SK-N-SH treated with all-trans-retinoic acid at 6 μM for 48 hours (cell line): ENCODE measurements around the gene WDFY2.

Source experiments
- ATAC-seq: fragments of 200-7000 bp; cut with Tn5 transposase; 3 replicates; pipeline ENCODE4 v1.9.1; 2020; ENCODE audit warnings: mild to moderate bottlenecking, moderate library complexity
- ARNTL ChIP-seq: fragments of 450-650 bp; formaldehyde crosslinking; IDR thresholded peaks from 2 replicates; pipeline ENCODE4 v1.5.0; 2020; ENCODE audit warnings: low read depth, mild to moderate bottlenecking, moderate library complexity, borderline replicate concordance
- BACH2 ChIP-seq: fragments of 250-450 bp; sonication (Bioruptor Pico); IDR thresholded peaks from 2 replicates; pipeline ENCODE4 v1.9.0; 2021; ENCODE audit warnings: mild to moderate bottlenecking, borderline replicate concordance
- CSDC2 ChIP-seq: fragments of 250-450 bp; sonication (Bioruptor Pico); IDR thresholded peaks from 2 replicates; pipeline ENCODE4 v1.5.0; 2020; ENCODE audit warnings: mild to moderate bottlenecking, moderate library complexity
- ESRRG ChIP-seq: fragments of 250-450 bp; sonication (Bioruptor Pico); IDR thresholded peaks from 2 replicates; pipeline ENCODE4 v1.6.1; 2021; ENCODE audit warnings: mild to moderate bottlenecking
- GLIS3 ChIP-seq: fragments of 250-450 bp; sonication (Bioruptor Pico); IDR thresholded peaks from 2 replicates; pipeline ENCODE4 v1.5.0; 2020; ENCODE audit warnings: mild to moderate bottlenecking, moderate library complexity
- ISL1 ChIP-seq: fragments of 250-450 bp; sonication (Bioruptor Pico); IDR thresholded peaks from 2 replicates; pipeline ENCODE4 v2.1.2; 2022; ENCODE audit warnings: mild to moderate bottlenecking, moderate library complexity
- OSR1 ChIP-seq: fragments of 250-450 bp; sonication (Bioruptor Pico); IDR thresholded peaks from 2 replicates; pipeline ENCODE4 v1.8.0; 2022; ENCODE audit warnings: moderate library complexity, mild to moderate bottlenecking, inconsistent platforms
- PPARA ChIP-seq: fragments of 250-450 bp; sonication (Bioruptor Pico); IDR thresholded peaks from 2 replicates; pipeline ENCODE4 v1.5.0; 2020; ENCODE audit warnings: mild to moderate bottlenecking, borderline replicate concordance
- RARB ChIP-seq: fragments of 250-450 bp; sonication (Bioruptor Pico); IDR thresholded peaks from 2 replicates; pipeline ENCODE4 v1.8.0; 2021; ENCODE audit warnings: mild to moderate bottlenecking, moderate library complexity
- SNAI2 ChIP-seq: fragments of 250-450 bp; sonication (Bioruptor Pico); IDR thresholded peaks from 2 replicates; pipeline ENCODE4 v1.5.0; 2020; ENCODE audit warnings: mild to moderate bottlenecking, moderate library complexity
- TCF4 ChIP-seq: fragments of 250-450 bp; sonication (Bioruptor Pico); IDR thresholded peaks from 2 replicates; pipeline ENCODE4 v1.8.0; 2021; ENCODE audit warnings: mild to moderate bottlenecking, moderate library complexity, borderline replicate concordance
- TOX ChIP-seq: fragments of 250-450 bp; sonication (Bioruptor Pico); IDR thresholded peaks from 2 replicates; pipeline ENCODE4 v1.8.0; 2021; ENCODE audit warnings: mild to moderate bottlenecking, moderate library complexity, borderline replicate concordance
- ZC3H10 ChIP-seq: fragments of 250-450 bp; sonication (Bioruptor Pico); IDR thresholded peaks from 2 replicates; pipeline ENCODE4 v1.5.1; 2021; ENCODE audit warnings: mild to moderate bottlenecking, moderate library complexity
- ZFP3 ChIP-seq: fragments of 250-450 bp; sonication (Bioruptor Pico); IDR thresholded peaks from 2 replicates; pipeline ENCODE4 v1.5.0; 2020; ENCODE audit warnings: mild to moderate bottlenecking, moderate library complexity
- ZFP30 ChIP-seq: fragments of 450-650 bp; formaldehyde crosslinking; IDR thresholded peaks from 2 replicates; pipeline ENCODE4 v1.5.0; 2022; ENCODE audit warnings: mild to moderate bottlenecking, moderate library complexity
- ZNF565 ChIP-seq: fragments of 450-650 bp; formaldehyde crosslinking; conservative IDR thresholded peaks from 2 replicates; pipeline ENCODE4 v1.5.0; 2020; ENCODE audit warnings: low read depth, mild to moderate bottlenecking, moderate library complexity
- ZNF70 ChIP-seq: fragments of 450-650 bp; formaldehyde crosslinking; IDR thresholded peaks from 2 replicates; pipeline ENCODE4 v1.5.0; 2020; ENCODE audit warnings: mild to moderate bottlenecking, moderate library complexity
- ZNF8 ChIP-seq: fragments of 450-650 bp; formaldehyde crosslinking; IDR thresholded peaks from 2 replicates; pipeline ENCODE4 v1.5.0; 2020; ENCODE audit warnings: mild to moderate bottlenecking, moderate library complexity
- TF ChIP-seq, protein P1 (sequence below): fragments of 250-450 bp; sonication (Bioruptor Pico); IDR thresholded peaks from 2 replicates; pipeline ENCODE4 v1.8.0; 2020; ENCODE audit warnings: mild to moderate bottlenecking, moderate library complexity, borderline replicate concordance
- TF ChIP-seq, protein P2 (sequence below): fragments of 250-450 bp; sonication (Bioruptor Pico); IDR thresholded peaks from 2 replicates; pipeline ENCODE4 v1.5.0; 2020; ENCODE audit warnings: mild to moderate bottlenecking, moderate library complexity
- TF ChIP-seq, protein P3 (sequence below): fragments of 250-450 bp; sonication (Bioruptor Pico); IDR thresholded peaks from 2 replicates; pipeline ENCODE4 v1.5.1; 2020; ENCODE audit warnings: low read depth, mild to moderate bottlenecking, moderate library complexity
- TF ChIP-seq, protein P4 (sequence below): fragments of 250-450 bp; sonication (Bioruptor Pico); IDR thresholded peaks from 2 replicates; pipeline ENCODE4 v1.5.1; 2021; ENCODE audit warnings: mild to moderate bottlenecking, moderate library complexity

Gene WDFY2

DNA sequence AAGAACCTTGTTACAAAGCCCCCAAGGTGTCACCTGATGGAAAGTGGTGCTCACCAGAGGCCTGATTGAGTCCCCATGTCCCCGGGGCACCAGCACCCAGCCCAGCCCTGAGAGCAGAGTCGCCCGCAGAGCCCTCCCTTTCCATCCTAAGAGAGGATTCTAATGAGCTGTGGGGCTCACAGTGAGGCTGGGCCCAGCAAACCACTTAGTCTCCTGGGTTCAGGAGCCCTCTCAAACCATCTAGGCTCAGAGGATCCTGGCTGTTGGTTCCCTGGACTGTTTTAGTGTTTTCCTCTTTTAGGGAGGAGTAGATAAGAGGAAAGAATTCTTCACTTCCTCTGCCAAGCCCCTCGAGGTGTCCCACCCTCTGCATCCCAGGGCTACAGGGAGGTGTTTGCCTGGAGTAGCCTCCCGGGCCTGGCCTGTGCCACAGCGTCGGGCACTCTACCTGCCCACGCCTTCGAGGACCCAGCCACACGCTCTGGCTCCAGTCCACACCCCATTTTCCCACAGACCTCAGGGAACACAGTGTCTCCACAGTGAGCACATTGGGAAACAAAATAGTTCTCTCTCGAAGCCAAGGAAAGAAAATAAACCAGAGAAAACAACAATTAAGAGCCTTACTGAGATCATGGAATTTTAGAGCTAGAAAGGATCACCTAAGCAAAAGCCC is 185.3 kb downstream of the WDFY2 start:
- TF ChIP-seq ZFP3 (CRISPR knock-in tag) (no peak), TCF4 (CRISPR knock-in tag) (no peak), GLIS3 (CRISPR knock-in tag) (no peak), ESRRG (no peak), BACH2 (CRISPR knock-in tag) (no peak), CSDC2 (CRISPR knock-in tag) (no peak), TOX (no peak), ARNTL (no peak), ZC3H10 (CRISPR knock-in tag) (no peak), ZNF8 (CRISPR knock-in tag) (no peak), ZNF565 (no peak), ZNF70 (CRISPR knock-in tag) (no peak), OSR1 (CRISPR knock-in tag) (no peak)
- TF ChIP-seq, protein P1, sequence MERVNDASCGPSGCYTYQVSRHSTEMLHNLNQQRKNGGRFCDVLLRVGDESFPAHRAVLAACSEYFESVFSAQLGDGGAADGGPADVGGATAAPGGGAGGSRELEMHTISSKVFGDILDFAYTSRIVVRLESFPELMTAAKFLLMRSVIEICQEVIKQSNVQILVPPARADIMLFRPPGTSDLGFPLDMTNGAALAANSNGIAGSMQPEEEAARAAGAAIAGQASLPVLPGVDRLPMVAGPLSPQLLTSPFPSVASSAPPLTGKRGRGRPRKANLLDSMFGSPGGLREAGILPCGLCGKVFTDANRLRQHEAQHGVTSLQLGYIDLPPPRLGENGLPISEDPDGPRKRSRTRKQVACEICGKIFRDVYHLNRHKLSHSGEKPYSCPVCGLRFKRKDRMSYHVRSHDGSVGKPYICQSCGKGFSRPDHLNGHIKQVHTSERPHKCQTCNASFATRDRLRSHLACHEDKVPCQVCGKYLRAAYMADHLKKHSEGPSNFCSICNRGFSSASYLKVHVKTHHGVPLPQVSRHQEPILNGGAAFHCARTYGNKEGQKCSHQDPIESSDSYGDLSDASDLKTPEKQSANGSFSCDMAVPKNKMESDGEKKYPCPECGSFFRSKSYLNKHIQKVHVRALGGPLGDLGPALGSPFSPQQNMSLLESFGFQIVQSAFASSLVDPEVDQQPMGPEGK (CRISPR knock-in tag) = no peak
- TF ChIP-seq, protein P2, sequence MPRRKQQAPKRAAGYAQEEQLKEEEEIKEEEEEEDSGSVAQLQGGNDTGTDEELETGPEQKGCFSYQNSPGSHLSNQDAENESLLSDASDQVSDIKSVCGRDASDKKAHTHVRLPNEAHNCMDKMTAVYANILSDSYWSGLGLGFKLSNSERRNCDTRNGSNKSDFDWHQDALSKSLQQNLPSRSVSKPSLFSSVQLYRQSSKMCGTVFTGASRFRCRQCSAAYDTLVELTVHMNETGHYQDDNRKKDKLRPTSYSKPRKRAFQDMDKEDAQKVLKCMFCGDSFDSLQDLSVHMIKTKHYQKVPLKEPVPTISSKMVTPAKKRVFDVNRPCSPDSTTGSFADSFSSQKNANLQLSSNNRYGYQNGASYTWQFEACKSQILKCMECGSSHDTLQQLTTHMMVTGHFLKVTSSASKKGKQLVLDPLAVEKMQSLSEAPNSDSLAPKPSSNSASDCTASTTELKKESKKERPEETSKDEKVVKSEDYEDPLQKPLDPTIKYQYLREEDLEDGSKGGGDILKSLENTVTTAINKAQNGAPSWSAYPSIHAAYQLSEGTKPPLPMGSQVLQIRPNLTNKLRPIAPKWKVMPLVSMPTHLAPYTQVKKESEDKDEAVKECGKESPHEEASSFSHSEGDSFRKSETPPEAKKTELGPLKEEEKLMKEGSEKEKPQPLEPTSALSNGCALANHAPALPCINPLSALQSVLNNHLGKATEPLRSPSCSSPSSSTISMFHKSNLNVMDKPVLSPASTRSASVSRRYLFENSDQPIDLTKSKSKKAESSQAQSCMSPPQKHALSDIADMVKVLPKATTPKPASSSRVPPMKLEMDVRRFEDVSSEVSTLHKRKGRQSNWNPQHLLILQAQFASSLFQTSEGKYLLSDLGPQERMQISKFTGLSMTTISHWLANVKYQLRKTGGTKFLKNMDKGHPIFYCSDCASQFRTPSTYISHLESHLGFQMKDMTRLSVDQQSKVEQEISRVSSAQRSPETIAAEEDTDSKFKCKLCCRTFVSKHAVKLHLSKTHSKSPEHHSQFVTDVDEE (CRISPR knock-in tag) = no peak
- TF ChIP-seq, protein P3, sequence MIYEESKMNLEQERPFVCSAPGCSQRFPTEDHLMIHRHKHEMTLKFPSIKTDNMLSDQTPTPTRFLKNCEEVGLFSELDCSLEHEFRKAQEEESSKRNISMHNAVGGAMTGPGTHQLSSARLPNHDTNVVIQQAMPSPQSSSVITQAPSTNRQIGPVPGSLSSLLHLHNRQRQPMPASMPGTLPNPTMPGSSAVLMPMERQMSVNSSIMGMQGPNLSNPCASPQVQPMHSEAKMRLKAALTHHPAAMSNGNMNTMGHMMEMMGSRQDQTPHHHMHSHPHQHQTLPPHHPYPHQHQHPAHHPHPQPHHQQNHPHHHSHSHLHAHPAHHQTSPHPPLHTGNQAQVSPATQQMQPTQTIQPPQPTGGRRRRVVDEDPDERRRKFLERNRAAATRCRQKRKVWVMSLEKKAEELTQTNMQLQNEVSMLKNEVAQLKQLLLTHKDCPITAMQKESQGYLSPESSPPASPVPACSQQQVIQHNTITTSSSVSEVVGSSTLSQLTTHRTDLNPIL (CRISPR knock-in tag) = no peak
- TF ChIP-seq, protein P4, sequence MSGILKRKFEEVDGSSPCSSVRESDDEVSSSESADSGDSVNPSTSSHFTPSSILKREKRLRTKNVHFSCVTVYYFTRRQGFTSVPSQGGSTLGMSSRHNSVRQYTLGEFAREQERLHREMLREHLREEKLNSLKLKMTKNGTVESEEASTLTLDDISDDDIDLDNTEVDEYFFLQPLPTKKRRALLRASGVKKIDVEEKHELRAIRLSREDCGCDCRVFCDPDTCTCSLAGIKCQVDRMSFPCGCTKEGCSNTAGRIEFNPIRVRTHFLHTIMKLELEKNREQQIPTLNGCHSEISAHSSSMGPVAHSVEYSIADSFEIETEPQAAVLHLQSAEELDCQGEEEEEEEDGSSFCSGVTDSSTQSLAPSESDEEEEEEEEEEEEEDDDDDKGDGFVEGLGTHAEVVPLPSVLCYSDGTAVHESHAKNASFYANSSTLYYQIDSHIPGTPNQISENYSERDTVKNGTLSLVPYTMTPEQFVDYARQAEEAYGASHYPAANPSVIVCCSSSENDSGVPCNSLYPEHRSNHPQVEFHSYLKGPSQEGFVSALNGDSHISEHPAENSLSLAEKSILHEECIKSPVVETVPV (CRISPR knock-in tag) = no peak
- ATAC-seq = no peak; the same call in 2 of the 3 replicates

DNA sequence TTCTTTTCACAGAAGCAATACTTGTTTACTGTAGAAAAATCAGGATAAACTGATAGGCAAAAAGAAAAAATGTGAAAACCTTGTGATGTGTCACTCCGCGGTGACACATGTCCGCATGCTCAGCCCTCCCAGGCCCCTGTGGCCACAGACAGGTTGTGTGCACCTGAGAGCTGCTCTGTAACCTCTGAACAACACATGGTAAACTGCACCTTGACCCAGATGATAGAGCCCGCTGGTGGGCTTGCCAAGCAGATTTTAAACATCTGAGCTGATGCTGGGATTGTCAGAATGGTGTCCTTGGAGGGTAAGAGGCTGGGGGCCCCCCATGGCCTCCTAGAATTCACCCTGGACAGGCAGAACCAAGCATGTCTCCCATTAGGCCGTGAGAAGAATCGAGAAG is 185.9 kb downstream of the WDFY2 start:
- TF ChIP-seq SNAI2 (CRISPR knock-in tag) = no peak
- TF ChIP-seq, protein P2 (CRISPR knock-in tag) = no peak

DNA sequence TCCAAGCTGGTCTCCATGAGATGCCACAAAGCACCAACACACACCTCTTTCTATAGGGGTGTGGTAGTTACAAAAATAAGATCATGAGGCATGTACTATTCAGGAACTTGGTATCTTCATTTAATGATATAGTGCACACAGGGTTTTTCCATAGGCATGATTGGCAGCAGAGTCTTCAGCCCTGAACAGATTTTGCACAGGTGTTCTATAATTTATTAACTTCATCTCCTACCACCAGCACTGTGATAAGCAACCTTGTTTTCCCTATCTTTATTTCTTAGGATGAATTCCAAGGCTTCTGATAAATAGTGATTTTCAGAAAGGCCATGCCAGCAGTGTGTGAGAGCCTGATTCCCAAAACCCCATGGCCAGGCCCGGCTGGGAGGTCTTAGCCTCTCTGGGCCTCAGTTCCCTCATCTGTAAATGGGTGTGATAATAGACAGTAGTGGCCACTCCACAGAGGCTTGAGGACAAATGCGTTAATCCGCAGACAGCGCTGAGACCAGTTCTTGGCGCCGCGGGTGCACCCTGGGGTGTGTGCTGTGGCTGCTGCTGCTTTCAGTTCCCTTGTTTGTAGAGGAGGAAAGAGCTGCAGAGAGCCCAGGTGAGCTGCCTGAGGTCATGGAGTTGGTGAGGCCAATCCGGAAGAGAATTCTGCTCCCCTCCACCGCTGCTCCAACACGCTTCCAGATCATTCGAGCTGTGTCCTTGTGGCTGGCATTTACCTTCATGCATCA is 186.6 kb downstream of the WDFY2 start:
- ATAC-seq = no peak
- TF ChIP-seq ZNF70 (CRISPR knock-in tag) (no peak), TOX (no peak), CSDC2 (CRISPR knock-in tag) (no peak), ZNF565 (no peak), ISL1 (no peak), TCF4 (CRISPR knock-in tag) (no peak), PPARA (no peak), ZNF8 (CRISPR knock-in tag) (no peak), RARB (CRISPR knock-in tag) (no peak), ZFP3 (CRISPR knock-in tag) (no peak), SNAI2 (CRISPR knock-in tag) (no peak), ZC3H10 (CRISPR knock-in tag) (no peak), ZFP30 (CRISPR knock-in tag) (no peak)
- TF ChIP-seq, protein P4 (CRISPR knock-in tag) = no peak
- TF ChIP-seq, protein P1 (CRISPR knock-in tag) = no peak

More for the DNA sequence above, 185.9 kb downstream of the WDFY2 start:
- no peak for ATAC-seq
